ENCODE measurements around the gene CROCC. TPM values are rescaled to one million over a fixed set of nuclear protein-coding genes. Genes with fewer than 3 reads are reported as not detected.

The CROCC gene
- total and polyA plus RNA-seq, 5 donors, result 6.7 to 14.6 (median 11.5) TPM

GRCh38 chr1:16981269-16981849, 59.6 kb downstream of the CROCC start:
- intact Hi-C loops (cut with DNase I), result no loop called here
- ATAC-seq (no peak), DNase-seq (no peak)
- no peaks in the 10 kb centered on the region for H3K9me3 ChIP-seq (ENCODE audit: control insufficient read depth, low read length)
- no peaks in the 10 kb centered on the region for H3K27me3 ChIP-seq (ENCODE audit: control insufficient read depth, insufficient read depth)
- no peaks in the 10 kb centered on the region for H3K4me1 ChIP-seq (ENCODE audit: control insufficient read depth, insufficient read depth, low read length)
- H3K4me3 ChIP-seq (ENCODE audit: low read length), result no peak overlapping the region
- WGBS, result 85% methylated on average over 10 of the region's 10 CpGs
- H3K27ac ChIP-seq (ENCODE audit: low read length), result no peak overlapping the region

- Histone ChIP-seq H3K27me3 (ENCODE audit: control insufficient read depth, insufficient read depth) (no peaks in the 10 kb centered on the region), H3K9me3 (ENCODE audit: control insufficient read depth, low read length) (no peaks in the 10 kb centered on the region), H3K27ac (ENCODE audit: low read length) (no peak overlapping the region), H3K4me1 (ENCODE audit: control insufficient read depth, insufficient read depth, low read length) (no peaks in the 10 kb centered on the region), H3K4me3 (ENCODE audit: low read length) (no peak overlapping the region)
- no peak for ATAC-seq
- intact Hi-C loops (cut with DNase I), result no loop called here
- DNase-seq, result no peak
- WGBS, result 77% methylated on average over 11 of the region's 11 CpGs
Observed at GRCh38 chr1:16982902-16983301, 61.2 kb downstream of the CROCC start.

GRCh38 chr1:16983649-16984048, 61.9 kb downstream of the CROCC start:
- H3K4me1 ChIP-seq (ENCODE audit: control insufficient read depth, insufficient read depth, low read length), result no peaks in the 10 kb centered on the region
- H3K27me3 ChIP-seq (ENCODE audit: control insufficient read depth, insufficient read depth), result no peaks in the 10 kb centered on the region
- DNase-seq (no peak), ATAC-seq (no peak)
- no peak overlapping the region for H3K4me3 ChIP-seq (ENCODE audit: low read length)
- no peaks in the 10 kb centered on the region for H3K9me3 ChIP-seq (ENCODE audit: control insufficient read depth, low read length)
- intact Hi-C loops (cut with DNase I), result no loop called here
- WGBS, result 93% methylated on average over 4 of the region's 4 CpGs
- no peak overlapping the region for H3K27ac ChIP-seq (ENCODE audit: low read length)

- Histone ChIP-seq H3K4me3 (ENCODE audit: low read length) (no peak overlapping the region), H3K9me3 (ENCODE audit: control insufficient read depth, low read length) (no peaks in the 10 kb centered on the region), H3K27me3 (ENCODE audit: control insufficient read depth, insufficient read depth) (no peaks in the 10 kb centered on the region), H3K27ac (ENCODE audit: low read length) (no peak overlapping the region), H3K4me1 (ENCODE audit: control insufficient read depth, insufficient read depth, low read length) (no peaks in the 10 kb centered on the region)
- intact Hi-C loops (cut with DNase I), result no loop called here
- ATAC-seq, result peak; percentile 69 to 85
- peak; percentile 80 to 93 (median 89) for DNase-seq
- WGBS, result 26% methylated on average over 7 of the region's 7 CpGs
Observed at GRCh38 chr1:16984717-16985116, 63.0 kb downstream of the CROCC start.

DNA sequence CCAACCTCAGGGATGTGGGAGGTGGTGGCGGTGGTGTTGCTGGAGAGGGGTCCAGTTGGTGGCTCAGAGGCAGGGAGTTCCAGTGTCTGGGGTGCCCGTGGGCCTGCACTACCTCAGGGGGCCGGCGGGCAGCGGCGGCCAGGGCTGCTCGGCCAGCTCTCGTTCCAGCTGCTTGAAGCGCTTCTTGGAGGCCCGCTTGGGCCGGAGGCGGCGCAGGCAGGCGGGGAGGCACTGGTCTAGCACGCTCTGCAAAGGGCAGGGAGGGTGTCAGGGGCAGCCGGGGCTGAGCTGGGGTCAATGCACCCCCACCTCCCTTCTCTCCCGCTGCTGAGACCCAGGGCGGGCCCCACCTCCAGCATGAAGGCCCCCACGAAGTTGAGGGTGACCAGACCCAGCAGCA, 64.4 kb downstream of the CROCC start:
- Histone ChIP-seq H3K9me3 (ENCODE audit: control insufficient read depth, low read length) (no peaks in the 10 kb centered on the region), H3K4me3 (ENCODE audit: low read length) (no peak overlapping the region), H3K27ac (ENCODE audit: low read length) (no peak overlapping the region), H3K27me3 (ENCODE audit: control insufficient read depth, insufficient read depth) (no peaks in the 10 kb centered on the region), H3K4me1 (ENCODE audit: control insufficient read depth, insufficient read depth, low read length) (no peaks in the 10 kb centered on the region)
- no peak for DNase-seq
- no peak for ATAC-seq
- WGBS, result 90% methylated on average over 19 of the region's 19 CpGs
- intact Hi-C loops (cut with DNase I), result no loop called here

DNA sequence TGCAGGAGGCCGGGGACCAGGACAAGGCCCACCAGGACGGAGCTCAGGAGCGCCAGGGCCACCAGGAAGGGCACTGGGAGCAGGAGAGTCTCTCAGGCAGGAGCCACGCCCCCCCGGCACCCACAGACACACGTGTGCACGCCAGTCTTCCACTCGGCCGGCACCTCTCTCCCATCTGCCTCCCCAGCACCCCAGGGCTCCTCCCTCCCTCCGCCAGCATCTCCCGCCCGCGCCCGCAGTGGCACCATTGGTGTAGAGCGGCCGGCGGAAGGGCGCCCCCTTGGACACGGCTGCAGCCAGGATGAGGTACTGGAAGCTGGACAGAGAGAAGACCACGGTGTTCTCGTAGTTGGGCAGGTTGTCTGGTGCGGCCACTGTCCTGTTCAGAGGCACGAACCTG, 64.8 kb downstream of the CROCC start:
- H3K4me3 ChIP-seq (ENCODE audit: low read length), result no peak overlapping the region
- H3K27me3 ChIP-seq (ENCODE audit: control insufficient read depth, insufficient read depth), result no peaks in the 10 kb centered on the region
- ATAC-seq (no peak), DNase-seq (no peak)
- WGBS, result 90% methylated on average over 23 of the region's 23 CpGs
- no peaks in the 10 kb centered on the region for H3K4me1 ChIP-seq (ENCODE audit: control insufficient read depth, insufficient read depth, low read length)
- intact Hi-C loops (cut with DNase I), result no loop called here
- no peak overlapping the region for H3K27ac ChIP-seq (ENCODE audit: low read length)
- H3K9me3 ChIP-seq (ENCODE audit: control insufficient read depth, low read length), result no peaks in the 10 kb centered on the region

DNA sequence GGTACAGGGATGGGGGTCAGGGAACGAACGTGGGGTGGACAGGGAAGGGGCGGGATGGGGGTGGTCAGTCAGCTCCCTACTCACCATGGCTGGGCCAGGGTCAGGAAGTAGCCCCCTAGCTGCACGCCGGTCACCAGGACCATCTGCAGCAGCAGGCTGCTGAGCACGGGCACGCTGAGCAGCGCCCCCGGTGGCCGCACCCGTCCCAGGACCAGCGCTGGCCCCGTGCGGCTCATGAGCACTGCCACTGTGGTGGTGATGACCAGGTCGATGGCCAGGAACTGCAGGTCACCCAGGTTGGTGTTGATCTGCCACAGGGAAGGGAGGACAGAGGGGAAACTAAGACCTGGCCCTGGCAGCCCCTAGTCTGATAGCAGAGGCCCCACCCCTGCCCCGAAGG, 65.2 kb downstream of the CROCC start:
- no peak overlapping the region for H3K4me3 ChIP-seq (ENCODE audit: low read length)
- H3K27ac ChIP-seq (ENCODE audit: low read length), result no peak overlapping the region
- DNase-seq (no peak), ATAC-seq (no peak)
- intact Hi-C loops (cut with DNase I), result no loop called here
- no peaks in the 10 kb centered on the region for H3K27me3 ChIP-seq (ENCODE audit: control insufficient read depth, insufficient read depth)
- 74% methylated on average over 16 of the region's 16 CpGs for WGBS
- H3K9me3 ChIP-seq (ENCODE audit: control insufficient read depth, low read length), result no peaks in the 10 kb centered on the region
- no peaks in the 10 kb centered on the region for H3K4me1 ChIP-seq (ENCODE audit: control insufficient read depth, insufficient read depth, low read length)

GRCh38 chr1:16988210-16988609, 66.5 kb downstream of the CROCC start:
- H3K27me3 ChIP-seq (ENCODE audit: control insufficient read depth, insufficient read depth), result no peaks in the 10 kb centered on the region
- no peak overlapping the region for H3K4me3 ChIP-seq (ENCODE audit: low read length)
- no peaks in the 10 kb centered on the region for H3K9me3 ChIP-seq (ENCODE audit: control insufficient read depth, low read length)
- no peaks in the 10 kb centered on the region for H3K4me1 ChIP-seq (ENCODE audit: control insufficient read depth, insufficient read depth, low read length)
- intact Hi-C loops (cut with DNase I), result no loop called here
- no peak overlapping the region for H3K27ac ChIP-seq (ENCODE audit: low read length)
- no peak for ATAC-seq
- WGBS, result 92% methylated on average over 13 of the region's 13 CpGs
- DNase-seq, result no peak

DNA sequence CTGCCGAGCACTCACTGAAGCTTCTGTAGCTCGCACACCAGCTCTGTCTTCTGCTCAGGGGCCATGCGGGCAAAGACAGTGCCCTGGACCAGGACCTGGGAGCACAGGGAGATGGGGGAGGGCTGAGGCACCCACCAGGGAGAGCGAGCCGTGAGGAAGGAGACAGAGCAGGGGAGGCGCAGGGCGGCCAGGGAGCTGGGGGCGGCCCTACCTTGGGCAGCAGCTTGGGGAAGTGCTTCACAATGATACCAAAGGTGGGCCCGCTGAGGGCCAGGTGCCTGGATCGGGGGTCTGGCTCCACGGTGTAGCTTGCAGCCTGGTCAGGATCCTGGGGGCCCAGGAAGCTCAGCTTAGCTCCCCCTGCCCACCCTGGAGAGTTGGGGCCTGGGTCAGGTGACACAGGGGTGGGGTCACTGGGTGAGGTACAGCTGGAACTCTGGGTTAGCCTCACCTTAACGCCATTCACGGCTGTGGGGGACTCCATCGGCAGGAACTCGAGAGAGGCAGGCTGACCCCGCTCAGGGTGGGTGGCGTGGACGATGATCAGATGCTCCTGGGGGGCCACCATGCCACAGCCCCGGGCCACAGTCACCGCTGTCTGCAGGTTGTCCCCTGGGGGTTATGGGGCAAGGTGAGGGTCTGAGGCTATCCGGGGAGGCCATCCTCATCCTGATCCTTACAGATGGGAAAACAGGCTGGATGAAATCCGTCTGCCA, 68.1 kb downstream of the CROCC start:
- Histone ChIP-seq H3K4me3 (ENCODE audit: low read length) (no peak overlapping the region), H3K4me1 (ENCODE audit: control insufficient read depth, insufficient read depth, low read length) (no peaks in the 10 kb centered on the region), H3K9me3 (ENCODE audit: control insufficient read depth, low read length) (no peaks in the 10 kb centered on the region), H3K27me3 (ENCODE audit: control insufficient read depth, insufficient read depth) (no peaks in the 10 kb centered on the region), H3K27ac (ENCODE audit: low read length) (no peak overlapping the region)
- no peak for DNase-seq
- intact Hi-C loops (cut with DNase I), result no loop called here
- 93% methylated on average over 22 of the region's 22 CpGs for WGBS
- no peak for ATAC-seq

- Histone ChIP-seq H3K9me3 (ENCODE audit: control insufficient read depth, low read length) (no peaks in the 10 kb centered on the region), H3K4me3 (ENCODE audit: low read length) (no peak overlapping the region), H3K27me3 (ENCODE audit: control insufficient read depth, insufficient read depth) (no peaks in the 10 kb centered on the region), H3K4me1 (ENCODE audit: control insufficient read depth, insufficient read depth, low read length) (no peaks in the 10 kb centered on the region), H3K27ac (ENCODE audit: low read length) (no peak overlapping the region)
- ATAC-seq (no peak), DNase-seq (no peak)
- WGBS, result 96% methylated on average over 12 of the region's 12 CpGs
- intact Hi-C loops (cut with DNase I), result no loop called here
Observed at GRCh38 chr1:16991571-16991970, 69.8 kb downstream of the CROCC start.

DNA sequence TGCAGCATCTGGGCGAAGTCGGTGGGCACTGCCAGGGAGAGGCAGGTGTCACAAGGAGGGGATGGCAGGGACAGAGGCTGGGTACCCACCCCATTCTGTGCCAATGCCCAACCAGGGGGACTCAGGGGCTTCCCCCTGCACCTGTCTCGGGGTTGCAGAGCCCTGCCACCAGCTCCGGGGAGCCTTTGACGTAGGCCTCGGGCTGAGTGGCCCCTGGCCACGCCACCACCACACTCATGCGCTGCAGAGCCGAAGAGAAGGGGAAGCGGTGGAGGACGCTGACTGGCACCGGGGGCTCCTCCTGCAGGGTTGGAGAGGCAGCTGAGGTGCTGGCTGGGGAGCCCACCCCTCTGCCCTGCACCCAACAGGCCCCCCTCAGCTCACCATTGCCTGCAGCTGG, 70.4 kb downstream of the CROCC start:
- Histone ChIP-seq H3K27ac (ENCODE audit: low read length) (no peak overlapping the region), H3K27me3 (ENCODE audit: control insufficient read depth, insufficient read depth) (no peaks in the 10 kb centered on the region), H3K9me3 (ENCODE audit: control insufficient read depth, low read length) (no peaks in the 10 kb centered on the region), H3K4me3 (ENCODE audit: low read length) (no peak overlapping the region), H3K4me1 (ENCODE audit: control insufficient read depth, insufficient read depth, low read length) (no peaks in the 10 kb centered on the region)
- intact Hi-C loops (cut with DNase I), result no loop called here
- 97% methylated on average over 12 of the region's 12 CpGs for WGBS
- no peak for ATAC-seq
- no peak for DNase-seq

GRCh38 chr1:16992675-16993074, 70.9 kb downstream of the CROCC start:
- Histone ChIP-seq H3K27ac (ENCODE audit: low read length) (no peak overlapping the region), H3K9me3 (ENCODE audit: control insufficient read depth, low read length) (no peaks in the 10 kb centered on the region), H3K27me3 (ENCODE audit: control insufficient read depth, insufficient read depth) (no peaks in the 10 kb centered on the region), H3K4me1 (ENCODE audit: control insufficient read depth, insufficient read depth, low read length) (no peaks in the 10 kb centered on the region), H3K4me3 (ENCODE audit: low read length) (no peak overlapping the region)
- WGBS, result 95% methylated on average over 9 of the region's 9 CpGs
- intact Hi-C loops (cut with DNase I), result no loop called here
- ATAC-seq (no peak), DNase-seq (no peak)

Measured in right cardiac atrium (tissue), 5 donors.